Stimulated activated CD4-positive, alpha-beta T cell treated with anti-CD3 and anti-CD28 coated beads, Interleukin-1b, Interleukin-23, amount 100 ng/mL, for 4 hours (primary cell): Measurements from ENCODE around the gene KCNAB1.

Source experiments
- DNase-seq, 2 donors: peaks; one replicate each; pipeline ENCODE4 v3.0.0-alpha.2; 2020; ENCODE audit warnings: low read depth in 2 of 2

The KCNAB1 gene

DNA sequence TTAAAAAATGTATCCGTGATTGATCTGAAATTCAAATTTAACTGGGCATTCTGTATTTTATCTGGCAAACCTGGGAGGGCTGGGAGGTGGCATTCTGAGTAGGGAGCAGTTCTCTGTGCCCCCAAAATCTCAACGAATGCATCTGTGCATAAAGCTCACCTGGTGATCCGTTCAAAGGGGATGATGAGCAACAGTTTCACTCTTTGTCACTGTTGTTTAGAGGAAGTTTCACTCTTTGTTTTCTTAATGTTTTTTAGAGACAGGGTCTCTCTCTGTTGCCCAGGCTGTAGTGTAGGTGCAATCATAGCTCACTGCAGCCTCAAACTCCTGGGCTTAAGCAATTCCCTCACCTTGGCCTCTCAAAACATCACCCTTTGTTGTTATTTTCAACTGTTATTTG lies 247.8 kb downstream of the KCNAB1 start:
- no peak for DNase-seq

DNA sequence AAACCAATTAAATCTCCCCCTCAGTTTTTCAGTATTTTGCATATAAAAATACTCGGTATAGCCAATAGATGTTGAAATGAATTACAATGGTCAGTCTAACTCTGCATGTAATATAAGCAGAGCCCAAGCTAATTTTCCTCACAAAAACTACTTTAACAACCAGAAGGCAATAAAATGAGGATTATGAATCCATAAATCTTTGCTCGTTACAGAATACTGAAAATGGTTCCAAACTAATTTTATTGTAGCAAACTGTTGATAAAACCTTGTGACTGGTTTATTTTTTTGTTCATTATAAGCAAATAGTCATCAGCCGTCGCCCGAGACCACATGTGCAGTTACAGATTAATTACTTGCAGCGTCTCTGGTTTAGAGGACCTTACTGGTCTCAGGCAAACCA lies 251.3 kb downstream of the KCNAB1 start:
- DNase-seq: no peak

DNA sequence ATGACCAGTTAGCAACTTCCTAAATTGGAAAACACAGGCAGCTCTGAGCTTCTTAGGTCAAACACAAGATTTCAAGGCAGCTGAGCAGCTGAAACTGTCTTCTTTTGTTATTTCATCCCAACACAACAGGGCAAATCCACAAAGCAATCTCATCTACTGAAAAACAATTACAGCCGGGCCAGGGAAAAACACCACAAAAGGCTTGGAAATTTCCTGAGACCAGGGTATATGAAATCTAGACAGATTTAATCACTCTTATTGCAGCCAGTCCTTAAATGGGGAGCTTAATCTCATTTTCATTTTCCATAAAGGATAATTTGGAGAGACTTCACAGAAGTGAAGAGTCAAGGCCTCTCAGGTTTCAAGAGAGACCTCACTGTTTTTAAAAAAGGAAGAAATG lies 252.7 kb downstream of the KCNAB1 start:
- no peak for DNase-seq

DNA sequence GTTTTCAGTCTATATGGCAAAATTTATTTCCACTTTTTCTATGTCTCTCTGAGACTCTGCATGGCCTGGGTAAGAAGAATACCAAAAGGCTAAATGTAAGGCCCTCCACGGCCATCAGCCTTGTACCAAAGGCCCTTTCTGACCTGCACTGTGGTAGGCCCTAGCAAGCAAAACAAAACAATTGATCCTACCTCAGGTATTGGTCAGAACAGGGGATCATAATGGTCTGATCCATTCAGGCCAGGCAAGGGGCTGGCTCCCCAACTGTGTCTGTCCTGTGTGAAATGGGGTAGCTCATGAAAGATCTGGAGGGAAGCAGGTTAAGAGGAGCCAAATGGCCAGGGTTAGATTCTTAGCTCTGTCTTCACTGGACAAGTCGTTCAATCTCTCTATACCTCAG lies 253.3 kb downstream of the KCNAB1 start:
- DNase-seq: no peak

DNA sequence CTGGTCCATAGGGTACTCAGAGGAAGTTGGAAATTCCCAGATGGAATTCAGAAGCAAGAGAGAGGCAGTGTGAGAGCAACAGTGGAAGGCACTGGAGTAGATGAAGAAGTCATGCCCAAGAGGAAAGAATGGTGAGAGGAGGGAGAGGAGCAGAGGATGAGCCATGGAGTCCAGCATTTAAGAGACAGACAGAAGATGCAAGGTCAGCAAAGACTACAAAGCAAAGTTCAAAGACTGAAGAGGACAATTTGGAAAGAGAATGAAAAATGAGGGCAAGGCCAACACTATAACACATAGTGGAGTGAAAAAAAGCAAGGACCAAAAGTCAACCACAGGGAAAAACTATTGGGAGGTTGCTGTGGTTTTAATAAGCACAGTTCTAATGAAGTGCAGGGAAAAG lies 255.8 kb downstream of the KCNAB1 start:
- no peak for DNase-seq

DNA sequence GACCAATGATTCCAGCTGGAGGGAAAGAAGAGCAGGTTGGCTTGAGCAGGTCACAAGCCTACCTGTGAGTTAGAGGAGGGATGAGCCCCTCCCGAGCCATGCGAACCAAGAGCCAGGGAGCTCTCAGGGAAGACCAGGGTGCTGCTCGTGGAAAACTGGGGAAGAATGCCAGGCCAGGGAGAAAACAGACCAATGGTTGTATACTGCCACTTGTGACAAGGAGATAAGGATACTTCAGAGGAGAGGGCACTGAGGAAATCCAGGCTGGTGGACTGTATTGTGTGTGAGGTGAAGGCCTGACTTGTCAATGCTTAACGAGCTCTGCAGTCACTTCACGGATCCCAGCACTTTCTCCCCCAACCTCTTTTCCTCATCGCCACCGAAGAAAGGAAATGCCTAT lies 256.9 kb downstream of the KCNAB1 start:
- DNase-seq: no peak

DNA sequence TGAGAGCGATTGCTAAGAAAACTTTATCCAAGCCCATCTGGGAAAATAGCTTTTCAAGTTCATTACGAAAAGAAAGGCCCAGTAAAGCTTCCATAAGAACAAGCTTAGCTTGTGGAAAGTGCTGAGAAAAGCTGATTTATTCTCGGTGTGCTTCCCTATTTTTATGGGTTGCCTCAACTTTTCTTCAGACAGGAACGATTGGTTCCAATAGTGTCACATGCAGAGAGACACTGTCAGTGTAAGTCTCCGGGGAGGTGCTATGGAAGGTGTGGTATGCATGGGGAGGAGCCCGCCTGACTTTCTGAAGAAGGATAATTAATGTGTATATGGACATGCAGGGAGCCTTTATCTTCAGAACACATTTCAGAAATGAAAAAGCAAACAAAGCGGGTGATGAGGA lies 257.3 kb downstream of the KCNAB1 start:
- DNase-seq: no peak

DNA sequence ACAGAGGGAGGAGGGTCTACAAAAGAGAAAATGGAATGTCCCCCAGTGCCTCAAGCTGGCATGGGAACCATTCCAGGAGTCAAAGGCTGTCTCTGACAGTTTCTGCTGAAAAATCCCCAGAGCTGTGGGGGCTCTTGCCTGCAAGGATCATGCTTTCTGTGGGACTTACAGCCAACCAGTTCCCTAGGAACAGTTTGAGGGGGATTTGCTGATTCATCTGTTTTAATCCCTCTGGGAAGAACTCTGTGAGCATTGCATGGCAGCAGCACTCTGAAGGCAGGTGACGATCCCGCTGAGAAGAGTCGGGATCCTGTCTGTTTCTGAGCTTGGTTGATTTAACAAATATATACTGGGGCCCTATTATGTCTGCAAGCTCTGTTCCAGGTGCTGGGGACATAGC lies 258.5 kb downstream of the KCNAB1 start:
- DNase-seq: no peak

DNA sequence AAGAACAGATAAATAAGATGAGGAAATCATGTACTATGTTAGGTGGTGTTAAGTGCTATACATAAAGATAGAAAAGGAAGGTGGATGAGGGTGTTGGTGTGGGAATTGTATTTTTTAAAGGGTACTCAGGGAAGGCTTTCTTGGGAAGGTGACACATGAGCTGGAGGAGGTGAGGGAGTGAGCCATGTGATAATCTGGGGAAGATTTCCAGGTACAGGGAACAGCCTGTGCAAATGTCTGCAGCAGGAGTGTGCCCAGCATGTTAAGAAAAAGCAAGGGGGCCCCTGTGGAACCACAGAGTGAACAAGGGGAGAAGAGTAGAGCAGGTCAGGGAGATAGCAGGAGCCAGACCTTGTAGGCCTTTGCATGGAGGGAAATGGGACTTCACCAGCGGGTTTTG lies 258.9 kb downstream of the KCNAB1 start:
- no peak for DNase-seq

DNA sequence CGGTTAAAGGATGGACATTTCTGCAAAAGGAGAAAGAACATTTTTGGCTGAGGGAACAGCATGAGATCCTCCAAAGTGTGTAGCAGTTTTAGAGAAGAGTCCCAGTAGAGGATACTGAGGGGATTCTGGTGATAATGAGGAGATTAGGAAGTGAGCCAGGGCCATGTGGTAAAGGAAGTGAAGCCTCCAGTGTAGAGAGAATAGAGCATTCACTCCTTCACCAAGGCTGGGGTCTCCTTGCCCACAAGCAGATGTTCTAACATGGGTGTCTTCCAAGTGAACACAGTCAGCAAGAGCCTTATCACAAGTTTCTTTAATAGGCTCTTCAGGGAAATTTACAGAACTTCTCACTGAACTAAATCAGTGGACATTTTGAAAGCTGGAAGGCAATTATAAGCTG lies 260.9 kb downstream of the KCNAB1 start:
- no peak for DNase-seq

DNA sequence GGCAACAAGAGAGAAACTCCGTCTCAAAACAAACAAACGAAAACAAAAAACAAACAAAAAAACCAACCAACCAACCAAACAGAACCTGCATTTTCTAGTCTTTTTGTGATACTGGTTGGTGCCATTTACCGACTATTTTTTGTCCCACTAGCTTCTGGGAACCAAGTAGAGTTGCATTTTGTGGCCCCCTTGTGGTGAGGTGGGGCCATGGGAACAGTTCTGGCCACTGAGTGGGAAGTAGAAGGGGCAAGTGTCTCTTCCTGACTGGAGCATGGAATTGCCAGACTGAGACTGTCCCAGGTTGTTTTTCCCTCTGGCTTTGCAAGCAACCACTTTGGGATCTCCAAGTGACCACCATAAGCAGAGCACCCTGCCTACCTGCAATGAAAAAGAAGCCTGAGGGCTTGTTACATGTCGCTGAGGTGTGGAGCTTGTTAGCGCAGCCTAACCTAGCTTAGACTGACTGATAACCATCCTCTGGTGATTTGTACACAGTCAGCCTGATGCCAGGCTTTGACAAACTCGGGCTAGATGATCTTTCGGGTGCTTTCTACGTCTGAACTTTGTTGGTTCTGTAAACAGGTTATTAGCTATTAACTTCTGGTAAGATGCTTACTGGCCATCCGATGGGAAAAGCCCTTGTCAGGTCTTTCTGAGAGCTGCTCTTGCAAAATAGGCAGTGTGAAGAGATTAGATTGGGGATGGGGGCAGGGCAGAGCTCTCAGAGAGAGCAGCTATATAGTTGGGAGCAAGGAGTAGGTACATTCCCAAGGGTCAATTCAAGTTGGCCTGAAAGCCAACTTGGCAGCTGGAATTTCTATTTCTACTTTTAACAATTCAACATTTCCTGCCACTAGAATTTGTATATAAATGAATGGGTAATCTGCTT lies 262.3 kb downstream of the KCNAB1 start:
- no peak for DNase-seq

DNA sequence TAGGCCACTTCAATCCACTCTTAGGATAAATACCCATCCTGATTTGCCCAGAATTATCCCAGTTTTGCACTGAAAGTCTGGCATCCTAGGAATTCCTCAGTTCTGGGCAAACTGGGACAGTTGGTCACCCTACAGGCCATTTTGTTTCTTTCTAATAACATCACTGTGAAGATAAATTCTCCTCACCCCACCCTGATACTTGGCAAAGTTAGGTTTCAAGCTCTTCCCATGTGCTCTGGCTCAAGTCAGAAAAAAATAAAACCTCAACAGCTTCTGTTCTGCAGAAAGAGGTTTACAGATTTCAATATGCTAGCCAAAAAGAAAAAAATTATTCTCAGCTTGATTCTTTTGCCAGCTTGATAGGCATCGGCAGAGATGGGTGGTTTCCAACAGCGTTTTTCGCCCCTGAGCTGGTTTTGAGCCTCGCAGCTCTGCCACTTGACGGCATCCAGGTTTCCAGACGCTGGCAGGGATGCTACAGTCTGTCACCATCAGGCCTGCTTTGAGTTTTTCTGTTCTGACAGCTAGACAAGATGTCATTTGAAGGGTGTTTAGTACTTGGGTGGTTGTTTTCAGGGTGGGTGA lies 263.2 kb downstream of the KCNAB1 start:
- DNase-seq: no peak

DNA sequence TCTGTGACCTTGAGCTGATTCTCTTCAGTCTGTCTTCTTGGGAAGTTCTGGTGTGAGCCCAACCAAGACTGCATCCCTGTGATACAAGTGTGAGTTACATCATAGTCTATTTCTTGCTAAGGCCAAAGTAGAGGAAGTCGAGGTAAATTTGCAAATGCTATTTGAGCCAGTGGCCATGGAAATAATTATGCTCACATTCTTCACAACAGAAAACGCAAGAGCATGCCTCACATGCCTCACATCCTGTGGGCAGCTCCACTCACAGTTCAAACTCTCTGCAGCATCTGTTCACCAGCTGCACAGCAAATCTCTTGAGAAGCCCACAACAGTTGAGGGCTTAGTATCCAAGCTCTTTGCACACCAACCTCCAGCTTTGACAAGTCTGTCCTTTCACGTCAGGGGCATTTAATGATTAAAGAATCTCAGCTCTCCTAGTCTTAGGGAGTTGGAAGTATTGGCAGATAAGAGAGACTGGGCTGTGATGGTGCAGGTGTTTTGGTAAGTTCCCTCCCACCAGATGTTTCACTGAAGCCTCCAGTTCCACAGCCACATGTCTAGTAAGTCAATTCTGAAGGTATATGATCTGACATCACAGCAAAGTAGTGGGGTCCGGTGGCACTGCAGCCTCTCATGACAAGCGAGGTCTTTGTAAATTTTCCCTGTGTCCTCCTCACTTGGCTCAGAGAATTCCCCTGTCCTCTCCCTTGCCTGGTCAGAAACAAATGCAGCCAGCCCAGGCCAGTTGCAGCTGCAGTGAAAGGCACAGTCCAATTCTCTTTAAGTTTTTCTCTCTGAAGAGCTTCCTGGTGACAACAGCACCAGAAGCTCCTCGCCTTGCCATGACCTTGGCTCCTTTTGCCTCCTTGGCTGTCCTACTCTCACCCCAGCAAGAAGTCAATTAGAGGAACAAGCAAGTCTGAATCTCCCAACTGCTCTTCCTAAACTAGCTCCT lies 268.4 kb downstream of the KCNAB1 start:
- no peak for DNase-seq

DNA sequence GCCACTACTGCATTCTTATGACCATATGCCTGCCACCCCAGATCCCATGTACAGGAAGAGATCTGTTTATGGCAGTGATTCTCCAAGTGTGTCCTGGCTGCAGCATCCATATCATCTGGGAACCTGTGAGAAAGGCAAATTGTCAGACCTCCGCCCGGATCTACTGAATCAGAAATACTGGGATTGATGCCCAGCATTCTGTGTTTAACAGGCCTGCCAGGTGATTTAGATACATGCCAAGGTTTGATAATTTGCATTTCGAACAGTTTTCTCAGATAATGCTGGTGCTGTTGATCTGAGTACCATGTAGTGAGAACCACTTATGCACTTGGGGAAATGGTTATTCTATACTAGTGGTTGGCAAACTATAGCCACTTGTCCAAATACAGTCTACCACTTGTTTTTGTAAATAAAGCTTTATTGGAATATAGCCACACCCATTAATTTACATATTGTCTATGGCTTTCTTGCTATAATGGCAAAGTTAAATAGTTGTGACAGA lies 269.1 kb downstream of the KCNAB1 start:
- DNase-seq: no peak

DNA sequence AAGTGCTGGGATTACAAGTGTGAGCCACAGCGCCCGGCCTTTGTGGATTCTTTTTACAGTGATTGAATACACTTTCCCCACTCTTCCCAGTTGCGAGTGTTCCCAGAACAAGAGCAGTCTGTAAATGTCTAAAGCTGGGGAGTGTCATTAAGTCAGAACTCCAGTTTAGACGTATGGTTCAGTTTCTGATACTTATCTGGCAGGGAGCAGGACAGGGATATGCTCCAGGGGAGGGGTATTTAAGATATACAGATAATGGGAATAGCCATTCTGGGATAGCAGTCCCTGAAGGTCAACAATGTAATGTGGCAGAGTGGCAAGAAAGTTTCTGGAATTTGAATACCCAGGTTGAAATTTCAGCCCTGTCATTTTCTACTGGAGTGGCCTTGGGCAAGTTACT lies 270.5 kb downstream of the KCNAB1 start:
- no peak for DNase-seq

DNA sequence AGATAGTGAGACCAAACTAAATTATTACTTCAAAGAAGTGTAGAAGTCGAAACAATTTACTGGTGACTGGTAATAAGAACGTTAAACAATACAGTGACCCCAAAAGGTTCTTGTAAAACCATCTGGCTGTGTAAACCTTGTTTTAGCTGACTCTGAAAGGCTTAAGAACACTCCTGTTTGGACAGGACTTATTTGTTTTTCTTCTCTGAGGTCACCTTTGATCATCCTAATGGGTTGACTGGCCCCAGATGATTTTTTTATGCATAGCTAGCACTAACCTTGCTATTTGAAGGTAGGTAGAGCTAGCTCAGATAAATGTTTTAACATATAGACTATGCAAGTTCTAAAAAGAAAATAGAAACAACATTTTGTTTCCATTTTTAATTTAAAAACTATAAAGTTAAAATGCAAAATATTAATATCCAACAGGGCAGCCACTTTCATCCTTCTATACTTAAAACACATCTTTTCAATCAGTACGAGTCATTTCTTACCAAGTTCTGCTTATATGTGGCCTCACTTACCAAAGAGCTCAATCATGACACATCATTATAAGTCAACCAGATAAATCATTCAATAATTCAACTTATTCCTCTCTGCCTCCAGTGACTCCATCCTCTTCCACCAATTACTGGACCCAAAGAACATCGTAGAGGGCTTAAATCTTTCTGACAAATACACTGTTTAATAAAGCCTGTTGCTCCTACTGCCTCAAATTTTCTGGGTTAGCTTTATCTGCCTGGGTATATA lies 275.8 kb downstream of the KCNAB1 start:
- no peak for DNase-seq

DNA sequence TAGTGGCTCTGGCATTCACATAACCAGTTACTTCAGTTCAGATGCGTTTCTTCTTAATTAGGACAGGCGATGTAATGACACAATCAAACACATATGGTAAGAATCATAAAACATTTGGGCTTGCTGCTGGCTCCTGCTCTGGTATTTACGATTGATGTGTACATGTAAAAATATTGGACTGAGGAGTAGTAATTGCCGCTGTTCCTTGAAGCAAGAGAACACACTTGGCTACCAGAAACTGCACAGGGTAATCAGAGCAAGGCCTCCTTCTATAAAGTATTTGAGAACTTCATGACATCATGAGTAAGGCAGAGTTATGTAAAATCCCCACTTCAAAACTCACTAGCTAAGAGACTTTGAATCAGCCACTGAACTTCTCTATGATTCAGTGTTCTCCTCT lies 276.5 kb downstream of the KCNAB1 start:
- no peak for DNase-seq

DNA sequence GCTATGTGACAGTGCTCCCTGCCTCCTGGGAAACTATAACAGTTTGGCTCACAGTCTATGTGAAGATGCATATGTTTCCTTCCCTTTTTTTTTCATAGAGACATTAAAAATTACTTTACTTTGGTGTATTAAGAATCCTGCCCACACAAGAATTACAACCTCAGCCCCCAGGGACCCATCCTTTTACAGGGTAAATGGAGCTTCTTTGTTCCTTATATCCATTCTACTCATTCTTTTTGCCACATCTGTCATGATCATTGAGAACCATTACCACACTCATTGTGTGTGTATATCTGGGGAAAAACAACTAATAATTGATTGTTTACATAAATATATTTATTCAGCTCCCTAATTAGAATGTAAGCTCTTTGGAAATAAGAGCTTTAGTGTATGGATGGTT lies 277.2 kb downstream of the KCNAB1 start:
- DNase-seq: no peak

DNA sequence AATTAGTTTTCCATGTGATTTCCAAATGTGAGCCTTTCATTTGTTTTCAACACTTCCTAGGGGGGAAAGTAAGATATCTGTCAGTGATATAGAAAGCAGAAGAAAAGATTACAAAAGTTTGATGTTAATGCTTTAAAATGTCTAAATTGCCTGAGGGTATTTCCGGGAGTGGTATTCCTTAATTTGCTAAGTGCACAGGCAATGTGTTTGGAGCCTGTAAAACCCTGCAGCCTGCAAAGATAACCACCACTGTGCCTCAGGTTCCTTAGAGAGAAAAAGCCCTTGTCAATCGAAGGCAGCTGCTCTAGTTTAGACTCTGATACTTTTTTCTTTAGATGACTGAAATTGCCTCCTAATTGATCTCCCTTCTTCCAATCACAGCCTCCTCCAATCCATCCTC lies 279.7 kb downstream of the KCNAB1 start:
- DNase-seq: no peak

DNA sequence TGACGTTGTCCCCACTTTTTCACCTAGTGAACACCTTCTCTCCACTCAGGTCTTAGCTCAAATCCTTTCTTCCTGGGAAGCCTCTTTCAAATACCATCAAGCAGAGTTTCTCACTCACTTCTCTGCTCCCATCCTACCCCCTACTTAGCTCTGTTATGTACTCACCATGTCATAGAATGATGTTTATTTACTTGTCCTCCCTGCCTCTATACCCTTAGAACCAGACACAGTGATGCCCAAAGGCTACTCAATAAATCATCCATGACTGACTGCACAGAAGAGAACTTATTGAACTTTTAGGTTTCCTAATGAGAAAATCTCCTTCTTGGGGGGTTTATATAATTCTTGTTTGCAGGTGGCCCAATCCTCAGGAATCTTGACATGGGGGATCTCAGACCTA lies 280.4 kb downstream of the KCNAB1 start:
- DNase-seq: no peak

DNA sequence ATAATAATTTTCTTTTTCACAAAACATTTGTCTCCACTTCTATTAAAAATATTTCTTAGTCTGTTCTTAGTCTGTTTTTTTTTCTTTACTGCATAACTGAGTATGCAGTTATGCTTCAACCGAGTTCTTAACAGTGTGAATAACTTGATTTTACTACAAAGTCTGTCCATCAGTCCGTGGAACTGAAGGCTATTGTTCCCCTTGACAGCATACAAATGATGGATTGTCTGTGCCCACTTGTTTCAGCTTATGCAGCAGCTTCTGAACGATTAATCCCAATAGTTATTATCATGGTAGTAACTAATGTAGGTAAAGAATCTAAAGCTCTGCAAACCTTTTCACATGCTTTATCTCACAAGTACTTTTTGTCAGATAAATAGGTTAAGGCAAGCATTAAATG lies 283.8 kb downstream of the KCNAB1 start:
- no peak for DNase-seq

DNA sequence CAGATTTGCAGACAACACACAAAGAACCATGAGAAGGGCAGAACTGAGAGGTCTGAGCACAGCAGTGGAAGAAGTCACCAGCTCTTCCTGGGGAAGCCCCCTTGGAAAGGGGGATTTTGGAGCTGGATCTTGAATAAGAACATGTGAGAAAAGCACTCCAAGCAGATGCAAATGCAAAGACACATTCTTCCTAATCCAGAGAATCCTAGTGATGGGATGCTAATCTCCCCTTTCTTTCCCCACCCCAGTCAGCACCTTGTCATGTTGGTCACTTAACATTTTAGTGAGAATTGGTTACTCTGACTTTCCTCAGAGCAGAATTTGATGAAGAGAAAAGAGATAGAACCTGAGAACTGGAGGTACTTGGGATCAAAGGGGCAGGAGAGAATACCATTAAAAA lies 286.0 kb downstream of the KCNAB1 start:
- DNase-seq: no peak
